Skeletal muscle tissue (tissue), 4 donors: ENCODE results near the gene SMIM36. TPM values are rescaled to one million over a fixed set of nuclear protein-coding genes. Genes with fewer than 3 reads are reported as not detected.

ENCODE experiments used
- H3K27ac ChIP-seq: one replicate; pipeline ENCODE4 v1.7.0; 2013; ENCODE audit warnings: mild to moderate bottlenecking, low read depth, low read length, inconsistent platforms
- H3K27me3 ChIP-seq, 3 donors: one replicate each; pipeline ENCODE4 v1.7.0; 2013; ENCODE audit warnings: low read length in 3 of 3; ENCODE audit not compliant: control insufficient read depth in 3 of 3, insufficient read depth in 3 of 3
- H3K36me3 ChIP-seq, 3 donors: one replicate each; pipeline ENCODE4 v1.7.0; 2013; ENCODE audit warnings: low read length in 3 of 3; ENCODE audit not compliant: control insufficient read depth in 3 of 3, insufficient read depth in 3 of 3
- H3K4me1 ChIP-seq, 3 donors: one replicate each; pipeline ENCODE4 v1.7.0; 2013; ENCODE audit warnings: low read length in 3 of 3, mild to moderate bottlenecking in 3 of 3; ENCODE audit not compliant: control insufficient read depth in 3 of 3, insufficient read depth in 3 of 3
- H3K4me3 ChIP-seq, 3 donors: one replicate each; pipeline ENCODE4 v1.7.0; 2013; ENCODE audit warnings: low read length in 3 of 3
- H3K9ac ChIP-seq, 3 donors: one replicate each; pipeline ENCODE4 v1.7.0; 2013; ENCODE audit warnings: low read length in 3 of 3, mild to moderate bottlenecking in 3 of 3, moderate library complexity in 2 of 3, low read depth in 1 of 3
- H3K9me3 ChIP-seq, 3 donors: one replicate each; pipeline ENCODE4 v1.7.0; 2013; ENCODE audit warnings: low read length in 3 of 3; ENCODE audit not compliant: control insufficient read depth in 3 of 3
- total RNA-seq: library from RNA; depleted of rRNA; stranded (reverse); fragments of >200 nt; gene quantifications from one replicate; pipeline ENCODE4 v1.2.3, GENCODE V29; 2014
- donor health status: Osteomylitis.

SMIM36 gene
- total RNA-seq, 1 donor from 2014 or later, result not detected

GRCh38 chr17:55417411-55418268, 93.6 kb downstream of the SMIM36 start:
- Histone ChIP-seq H3K36me3 (peaks cover 0 to 2% (median 0%) of the 10 kb centered on the region in 3 donors), H3K9ac (no peak overlapping the region), H3K9me3 (no peaks in the 10 kb centered on the region), H3K27me3 (no peaks in the 10 kb centered on the region), H3K4me3 (no peak overlapping the region), H3K27ac (no peak overlapping the region), H3K4me1 (peaks cover 10 to 28% (median 16%) of the 10 kb centered on the region in 3 donors)

- no peak overlapping the region for H3K27ac ChIP-seq
- H3K9me3 ChIP-seq, result no peaks in the 10 kb centered on the region
- no peak overlapping the region for H3K9ac ChIP-seq
- H3K4me3 ChIP-seq, result no peak overlapping the region
- H3K36me3 ChIP-seq, result peaks cover 0 to 2% (median 0%) of the 10 kb centered on the region in 3 donors
- H3K27me3 ChIP-seq, result no peaks in the 10 kb centered on the region
- peaks cover 10 to 28% (median 13%) of the 10 kb centered on the region in 3 donors for H3K4me1 ChIP-seq
Measured at GRCh38 chr17:55416470-55417052, 94.7 kb downstream of the SMIM36 start.

DNA sequence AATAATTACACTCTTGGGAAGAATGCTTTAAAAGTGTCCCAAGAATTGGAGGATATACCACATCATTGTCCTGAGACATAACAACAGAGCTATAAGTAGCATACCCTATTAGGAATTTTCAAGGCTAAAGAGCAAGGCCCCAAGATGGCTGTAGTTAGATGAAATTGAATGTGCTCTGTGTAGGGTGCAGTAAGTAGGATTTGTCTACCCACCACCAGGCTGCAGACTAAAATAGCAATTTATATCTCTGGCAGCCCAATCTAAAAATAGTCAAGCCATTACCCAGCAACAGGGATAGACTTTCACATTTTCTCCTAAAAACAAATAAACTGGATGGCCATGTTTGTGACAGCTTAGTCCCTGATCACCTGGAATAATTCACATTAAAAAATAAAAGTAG, 95.3 kb downstream of the SMIM36 start:
- Histone ChIP-seq H3K9me3 (no peaks in the 10 kb centered on the region), H3K4me3 (no peak overlapping the region), H3K36me3 (peaks cover under 1 to 6% (median 3%) of the 10 kb centered on the region in 3 donors), H3K9ac (no peak overlapping the region), H3K27me3 (no peaks in the 10 kb centered on the region), H3K27ac (no peak overlapping the region), H3K4me1 (peaks cover 10 to 24% (median 13%) of the 10 kb centered on the region in 3 donors)

DNA sequence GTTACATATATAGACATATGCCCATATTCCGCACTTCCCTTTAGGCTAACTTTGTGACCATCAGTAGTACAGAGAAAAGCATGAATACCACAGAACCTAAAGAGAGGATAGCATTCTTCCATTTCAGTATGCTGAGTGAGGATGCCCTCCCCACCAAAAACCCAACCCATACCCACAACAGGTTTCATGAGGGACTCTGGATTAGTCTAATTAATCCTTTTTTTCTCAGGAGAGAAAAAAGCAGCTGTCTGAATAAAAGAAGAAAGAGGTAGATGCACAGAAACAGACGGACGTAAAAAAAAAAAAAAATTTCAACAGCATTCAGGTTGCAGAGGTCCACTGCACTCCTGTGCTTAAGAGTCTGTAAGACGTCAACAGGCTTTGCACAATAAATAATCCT, 96.3 kb downstream of the SMIM36 start:
- H3K4me3 ChIP-seq, result no peak overlapping the region
- no peak overlapping the region for H3K27ac ChIP-seq
- peaks cover 3 to 16% (median 4%) of the 10 kb centered on the region in 3 donors for H3K4me1 ChIP-seq
- peaks cover 5 to 16% (median 12%) of the 10 kb centered on the region in 3 donors for H3K36me3 ChIP-seq
- no peak overlapping the region for H3K9ac ChIP-seq
- no peaks in the 10 kb centered on the region for H3K9me3 ChIP-seq
- H3K27me3 ChIP-seq, result no peaks in the 10 kb centered on the region

GRCh38 chr17:55413825-55414489, 97.3 kb downstream of the SMIM36 start:
- no peak overlapping the region for H3K9ac ChIP-seq
- peaks cover 11 to 26% (median 21%) of the 10 kb centered on the region in 3 donors for H3K36me3 ChIP-seq
- peaks cover 3 to 13% (median 4%) of the 10 kb centered on the region in 3 donors for H3K4me1 ChIP-seq
- H3K4me3 ChIP-seq, result no peak overlapping the region
- H3K9me3 ChIP-seq, result no peaks in the 10 kb centered on the region
- H3K27me3 ChIP-seq, result no peaks in the 10 kb centered on the region
- no peak overlapping the region for H3K27ac ChIP-seq

DNA sequence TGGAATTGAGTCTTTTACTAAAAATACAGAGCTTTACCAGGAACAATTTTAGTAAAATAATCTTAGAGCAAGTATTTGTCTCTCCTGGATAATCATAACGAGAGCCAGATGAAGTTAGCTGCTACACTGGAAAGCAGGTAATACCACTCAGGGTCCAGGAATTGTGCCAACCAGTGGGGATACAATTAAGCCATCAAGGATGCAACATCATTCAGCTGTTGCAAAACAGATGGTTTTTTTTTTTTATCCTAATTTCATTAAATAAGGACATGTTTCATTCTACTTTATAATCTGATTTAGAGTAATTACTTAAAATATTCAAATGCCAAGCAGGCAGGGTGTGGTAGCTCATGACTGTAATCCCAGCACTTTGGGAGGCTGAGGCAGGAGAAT, 99.8 kb downstream of the SMIM36 start:
- H3K27me3 ChIP-seq, result no peaks in the 10 kb centered on the region
- no peak overlapping the region for H3K4me3 ChIP-seq
- peaks cover 11 to 34% (median 23%) of the 10 kb centered on the region in 3 donors for H3K36me3 ChIP-seq
- no peak overlapping the region for H3K27ac ChIP-seq
- H3K4me1 ChIP-seq, result peaks cover 3 to 7% (median 4%) of the 10 kb centered on the region in 3 donors
- no peak overlapping the region for H3K9ac ChIP-seq
- H3K9me3 ChIP-seq, result no peaks in the 10 kb centered on the region

DNA sequence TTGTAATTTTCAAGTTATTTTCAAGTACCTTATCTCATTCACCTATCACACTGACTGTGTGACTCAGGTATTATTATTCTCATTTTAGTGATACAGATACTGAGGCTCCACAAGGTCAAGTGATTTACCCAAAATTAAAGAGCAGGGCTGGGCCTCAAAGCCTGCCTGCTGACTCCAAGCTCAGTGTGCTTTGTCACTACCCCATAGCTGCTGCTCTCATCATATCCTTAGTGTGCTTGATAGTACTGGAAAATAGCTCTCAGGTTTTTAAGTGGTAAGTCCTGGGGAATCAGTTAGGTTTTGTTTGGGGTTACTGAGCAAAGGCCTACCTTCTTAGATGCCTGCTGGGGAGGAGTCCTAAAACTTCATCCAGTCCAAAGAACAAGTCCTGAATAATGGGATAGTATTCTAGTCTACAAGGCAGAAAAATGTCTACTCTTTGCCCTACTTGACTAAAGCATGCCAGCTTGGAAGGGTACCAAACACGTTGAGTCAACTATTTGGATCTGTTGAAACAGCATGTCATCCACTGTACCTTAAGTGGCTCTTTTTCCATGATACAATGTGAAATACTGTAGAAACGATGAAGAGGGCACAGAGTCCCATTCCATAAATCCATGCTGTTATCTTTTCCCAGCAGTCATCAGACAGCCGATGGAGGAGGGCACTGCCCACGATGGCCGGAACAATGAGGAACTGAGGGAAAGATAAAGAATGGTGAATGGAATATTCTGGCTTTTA, 100.4 kb downstream of the SMIM36 start:
- H3K36me3 ChIP-seq, result peaks cover 11 to 34% (median 23%) of the 10 kb centered on the region in 3 donors
- H3K9ac ChIP-seq, result no peak overlapping the region
- H3K9me3 ChIP-seq, result no peaks in the 10 kb centered on the region
- no peak overlapping the region for H3K27ac ChIP-seq
- H3K4me1 ChIP-seq, result peaks cover 0 to 2% (median under 1%) of the 10 kb centered on the region in 3 donors
- no peak overlapping the region for H3K4me3 ChIP-seq
- no peaks in the 10 kb centered on the region for H3K27me3 ChIP-seq

DNA sequence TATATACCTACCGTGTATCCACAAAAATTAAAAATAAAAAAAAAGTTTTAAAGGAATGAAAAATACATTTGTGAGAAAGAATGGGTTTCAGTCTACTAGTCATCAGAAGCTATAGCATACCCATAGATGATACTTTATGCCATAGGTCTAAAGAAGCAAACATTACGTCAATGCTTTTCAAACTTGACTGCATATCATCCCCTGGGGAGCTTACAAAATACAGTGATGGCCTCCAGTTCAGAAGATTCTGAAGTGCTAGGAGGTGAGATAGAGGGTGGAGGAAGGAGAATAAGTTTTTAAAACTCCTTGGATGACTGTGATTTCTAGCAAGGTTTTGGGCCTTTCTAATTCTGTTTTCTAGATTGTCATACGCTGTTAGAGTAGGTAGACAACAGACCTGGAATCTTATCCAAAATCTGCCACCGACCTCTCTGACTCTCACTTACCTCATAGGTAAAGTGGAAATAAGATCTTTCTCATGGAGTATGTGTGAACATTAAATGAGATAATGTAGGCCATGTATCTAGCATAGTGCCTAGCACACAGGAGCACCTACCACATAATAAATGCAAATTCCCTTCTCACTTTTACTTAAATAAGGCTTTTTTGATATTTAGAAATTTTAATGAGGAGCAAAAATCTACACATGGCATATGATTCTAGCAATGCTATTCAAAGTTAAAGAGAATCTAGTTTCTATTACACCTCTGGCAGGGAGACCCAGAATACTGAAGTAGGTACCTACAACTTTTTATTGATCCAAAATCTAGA, 102.0 kb downstream of the SMIM36 start:
- Histone ChIP-seq H3K9me3 (no peaks in the 10 kb centered on the region), H3K27ac (no peak overlapping the region), H3K36me3 (peaks cover 11 to 36% (median 23%) of the 10 kb centered on the region in 3 donors)

More for the DNA sequence above, 102.0 kb downstream of the SMIM36 start:
- Histone ChIP-seq H3K27me3 (no peaks in the 10 kb centered on the region), H3K4me3 (no peak overlapping the region), H3K4me1 (no peaks in the 10 kb centered on the region), H3K9ac (no peak overlapping the region)
